Common myeloid progenitor, CD34-positive (primary cell): ENCODE results near the gene TEX28. TPM values are rescaled to one million over a fixed set of nuclear protein-coding genes. Genes with fewer than 3 reads are reported as not detected.
"Not testable (repeated sequence)": the region's sequence is repeated elsewhere in the genome, so short reads cannot be mapped to it uniquely, and the experiment has no call there.

Experiments
- CTCF ChIA-PET: fragments of 350-600 bp; sonication (Branson Sonifier 250); formaldehyde crosslinking; loops from one replicate; lab custom pipeline; 2021; ENCODE audit warnings: antibody characterized with exemption; lab: Charles Lee
- POLR2A ChIA-PET: fragments of 350-600 bp; sonication (Branson Sonifier 250); formaldehyde crosslinking; loops from one replicate; lab custom pipeline; 2021; ENCODE audit warnings: antibody characterized with exemption; lab: Charles Lee
- DNase-seq, 3 donors: peaks; one replicate each; pipeline versions ENCODE4 v3.0.0 to v3.0.0-alpha.2; 2013
- H3K27ac ChIP-seq, 2 experiments: 1 replicate in 1 of 2; 2 replicates in 1 of 2; pipeline ENCODE4 v1.7.0; 2013; ENCODE audit warnings: inconsistent platforms in 2 of 2, low read length in 2 of 2, mild to moderate bottlenecking in 2 of 2, low read depth in 1 of 2, moderate library complexity in 1 of 2; ENCODE audit not compliant: severe bottlenecking in 2 of 2, insufficient read depth in 1 of 2, poor library complexity in 1 of 2
- H3K27me3 ChIP-seq, 5 experiments: replicated peaks in 2 of 5; 1 replicate in 3 of 5; 2 replicates in 2 of 5; pipeline versions ENCODE4 v1.6.1 to v1.7.0; 2013; ENCODE audit warnings: low read length in 4 of 5, mild to moderate bottlenecking in 2 of 5, moderate library complexity in 2 of 5, inconsistent platforms in 1 of 5; ENCODE audit not compliant: insufficient read depth in 5 of 5, control insufficient read depth in 4 of 5
- H3K36me3 ChIP-seq, 4 experiments: 1 replicate in 2 of 4; 2 replicates in 2 of 4; pipeline versions ENCODE4 v1.6.1 to v1.7.0; 2013; ENCODE audit warnings: low read length in 3 of 4, control low read depth in 1 of 4, mild to moderate bottlenecking in 1 of 4; ENCODE audit not compliant: control insufficient read depth in 4 of 4, insufficient read depth in 4 of 4
- H3K4me1 ChIP-seq, 4 experiments: 1 replicate in 3 of 4; 2 replicates in 1 of 4; pipeline versions ENCODE4 v1.6.1 to v1.7.1; 2013; ENCODE audit warnings: low read length in 3 of 4, mild to moderate bottlenecking in 3 of 4, control low read depth in 1 of 4, inconsistent platforms in 1 of 4, moderate library complexity in 1 of 4; ENCODE audit not compliant: control insufficient read depth in 4 of 4, insufficient read depth in 4 of 4; ENCODE audit errors: control extremely low read depth in 1 of 4
- H3K4me3 ChIP-seq, 7 experiments: 1 replicate in 4 of 7; 2 replicates in 3 of 7; pipeline versions ENCODE4 v1.5.1 to v1.7.0; 2013; ENCODE audit warnings: mild to moderate bottlenecking in 7 of 7, low read length in 6 of 7, moderate library complexity in 6 of 7, inconsistent platforms in 2 of 7, low read depth in 2 of 7, control low read depth in 1 of 7; ENCODE audit not compliant: insufficient read depth in 4 of 7, control insufficient read depth in 1 of 7; ENCODE audit errors: extremely low read depth in 1 of 7
- H3K9me3 ChIP-seq, 5 experiments: 1 replicate in 4 of 5; 2 replicates in 1 of 5; pipeline versions ENCODE4 v1.6.1 to v1.7.1; 2013; ENCODE audit warnings: low read length in 4 of 5, mild to moderate bottlenecking in 2 of 5, inconsistent platforms in 1 of 5, low read depth in 1 of 5, moderate library complexity in 1 of 5; ENCODE audit not compliant: control insufficient read depth in 4 of 5, insufficient read depth in 2 of 5; ENCODE audit errors: control extremely low read depth in 1 of 5
- WGBS: methylation state at CpG from one replicate; pipeline ENCODE4 v1.1.5; 2013; ENCODE audit not compliant: insufficient coverage; 5-methylcytosine and 5-hydroxymethylcytosine counted together
- polyA plus RNA-seq: library from polyadenylated mRNA; unstranded; fragments of 120-200 nt; gene quantifications from one replicate; pipeline ENCODE4 v1.2.1, GENCODE V29; 2013

The TEX28 gene
- not detected for polyA plus RNA-seq

GRCh38 chrX:154294791-154295574 is at the start of gene TEX28:
TEX28 (minus strand) TSS chrX:154295124; CDS start chrX:154292117, 3,007 bp downstream.
- no peak within 1 kb of the TSS for H3K4me3 ChIP-seq
- CTCF ChIA-PET: no interaction called here
- peaks cover 0 to 8% (median 0%) of the 10 kb centered on the region in 5 experiments for H3K9me3 ChIP-seq
- POLR2A ChIA-PET: interaction anchor here (0.6 kb wide), 1 partner anchor 9 kb away, joined by 4 read pairs; no protein-coding TSS in a partner anchor
- H3K27ac ChIP-seq: no peak within 1 kb of the TSS
- H3K36me3 ChIP-seq: no peaks in the 10 kb centered on the region
- no peaks in the 10 kb centered on the region for H3K4me1 ChIP-seq
- no peaks in the 10 kb centered on the region for H3K27me3 ChIP-seq
- 97% methylated on average over 21 of the region's 39 CpGs for WGBS
- DNase-seq: no peak

GRCh38 chrX:154343620-154344019 is 48.7 kb upstream of the TEX28 start:
- POLR2A ChIA-PET, H3K36me3 ChIP-seq, CTCF ChIA-PET, DNase-seq, H3K27ac ChIP-seq, H3K4me3 ChIP-seq, H3K9me3 ChIP-seq, H3K27me3 ChIP-seq: not testable (repeated sequence)
- peaks cover 0 to 12% (median 10%) of the 10 kb centered on the region in 4 experiments for H3K4me1 ChIP-seq
- WGBS: no CpG with 5 or more reads among the region's 20 CpGs

- CTCF ChIA-PET, H3K4me3 ChIP-seq, POLR2A ChIA-PET, DNase-seq, H3K9me3 ChIP-seq, H3K36me3 ChIP-seq, H3K27me3 ChIP-seq, H3K27ac ChIP-seq, H3K4me1 ChIP-seq: not testable (repeated sequence)
- no CpG with 5 or more reads among the region's 16 CpGs for WGBS
Measured at GRCh38 chrX:154343063-154343462, 48.1 kb upstream of the TEX28 start.

GRCh38 chrX:154341399-154342298 is 46.7 kb upstream of the TEX28 start:
- POLR2A ChIA-PET, H3K27ac ChIP-seq, H3K27me3 ChIP-seq, H3K4me3 ChIP-seq, DNase-seq, H3K4me1 ChIP-seq, H3K36me3 ChIP-seq, CTCF ChIA-PET, H3K9me3 ChIP-seq: not testable (repeated sequence)
- WGBS: no CpG with 5 or more reads among the region's 115 CpGs

GRCh38 chrX:154334496-154334895 is 39.6 kb upstream of the TEX28 start:
- ChIA-PET CTCF (no interaction called here), POLR2A (no interaction called here)
- no peaks in the 10 kb centered on the region for H3K9me3 ChIP-seq
- no peaks in the 10 kb centered on the region for H3K36me3 ChIP-seq
- 94% methylated on average over 3 of the region's 10 CpGs for WGBS
- DNase-seq: no peak
- no peak overlapping the region for H3K27ac ChIP-seq
- H3K4me3 ChIP-seq: no peak overlapping the region
- peaks cover 0 to 11% (median 0%) of the 10 kb centered on the region in 5 experiments for H3K27me3 ChIP-seq
- H3K4me1 ChIP-seq: peaks cover 0 to 4% (median 2%) of the 10 kb centered on the region in 4 experiments

GRCh38 chrX:154333837-154334271 is 38.9 kb upstream of the TEX28 start:
- POLR2A ChIA-PET: no interaction called here
- WGBS: 60% methylated on average over 4 of the region's 6 CpGs
- CTCF ChIA-PET: no interaction called here

More at GRCh38 chrX:154333837-154334271, 38.9 kb upstream of the TEX28 start:
- peaks cover 0 to 4% (median 2%) of the 10 kb centered on the region in 4 experiments for H3K4me1 ChIP-seq
- H3K9me3 ChIP-seq: no peaks in the 10 kb centered on the region
- DNase-seq: peak in 2 of 3 donors; percentile 34 to 46
- H3K4me3 ChIP-seq: no peak overlapping the region
- H3K27ac ChIP-seq: no peak overlapping the region
- H3K27me3 ChIP-seq: peaks cover 0 to 12% (median 0%) of the 10 kb centered on the region in 5 experiments
- no peaks in the 10 kb centered on the region for H3K36me3 ChIP-seq
